ENCODE measurements around the gene COL12A1. TPM values are rescaled to one million over a fixed set of nuclear protein-coding genes. Genes with fewer than 3 reads are reported as not detected.
"Not testable (repeated sequence)": the region's sequence is repeated elsewhere in the genome, so short reads cannot be mapped to it uniquely, and the experiment has no call there.

The COL12A1 gene
- total RNA-seq, 1 donor from 2014 or later: 1.3 TPM

- Mint-ChIP-seq H3K27ac (no peak overlapping the region), H3K4me3 (no peak overlapping the region), H3K36me3 (no peaks in the 10 kb centered on the region), H3K9me3 (no peaks in the 10 kb centered on the region), H3K27me3 (ENCODE audit: insufficient read depth, low read depth) (no peaks in the 10 kb centered on the region), H3K4me1 (no peaks in the 10 kb centered on the region)
- Histone ChIP-seq H3K4me1 (no peaks in the 10 kb centered on the region), H3K36me3 (no peaks in the 10 kb centered on the region), H3K27me3 (peaks cover 12% of the 10 kb centered on the region), H3K9me3 (ENCODE audit: low read depth) (no peaks in the 10 kb centered on the region), H3K4me2 (no peak overlapping the region), H3K9ac (no peak overlapping the region), H2AFZ (replicated peaks) (no peak overlapping the region), H3K27ac (no peak overlapping the region), H3K79me2 (ENCODE audit: low read depth) (no peaks in the 10 kb centered on the region), H3K4me3 (no peak overlapping the region), H4K20me1 (ENCODE audit: low read depth) (no peaks in the 10 kb centered on the region), H3F3A (ENCODE audit: low read depth) (no peaks in the 10 kb centered on the region)
- no peak for TF ChIP-seq EZH2phosphoT487 (IDR thresholded peaks at IDR 0.05)
- no peak for TF ChIP-seq CTCF (IDR thresholded peaks at IDR 0.05)
- TF ChIP-seq EZH2 (IDR thresholded peaks at IDR 0.05): no peak
- DNase-seq (ENCODE audit: low spot score): no peak
Measured at GRCh38 chr6:75196081-75196687, 9.7 kb downstream of the COL12A1 start.

DNA sequence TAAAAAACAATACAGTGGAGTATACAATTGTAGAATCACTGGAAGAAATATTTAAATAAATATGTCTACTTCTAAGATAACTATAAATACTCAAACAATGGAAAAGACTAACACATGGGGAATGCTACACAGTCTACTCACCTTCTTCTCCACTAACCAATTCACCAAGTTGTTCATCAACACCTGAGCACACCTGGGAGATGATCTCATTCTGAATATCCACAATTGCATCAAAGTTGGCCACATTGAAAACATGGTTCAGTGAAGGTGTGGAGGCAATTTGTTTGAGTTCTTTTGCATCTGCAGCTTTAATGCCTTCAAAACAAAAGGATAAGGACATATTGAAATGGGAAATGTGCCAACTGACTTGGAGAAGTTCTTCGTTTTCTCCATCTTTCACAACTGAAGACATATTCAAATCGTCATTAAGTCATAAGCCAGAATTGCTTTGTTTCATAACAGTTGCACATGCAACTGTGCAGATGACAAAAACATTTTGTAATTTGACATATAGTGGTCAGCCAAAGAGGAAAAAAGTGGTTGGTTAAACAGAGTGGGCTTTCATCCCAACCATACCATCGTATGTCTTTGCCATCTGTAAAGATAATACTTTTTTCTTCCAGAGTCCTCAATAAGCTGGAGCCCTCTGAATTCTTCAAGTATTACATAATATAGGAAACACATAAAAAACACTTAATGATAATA lies 17.5 kb downstream of the COL12A1 start:
- no peaks in the 10 kb centered on the region for H3K36me3 Mint-ChIP-seq

DNA sequence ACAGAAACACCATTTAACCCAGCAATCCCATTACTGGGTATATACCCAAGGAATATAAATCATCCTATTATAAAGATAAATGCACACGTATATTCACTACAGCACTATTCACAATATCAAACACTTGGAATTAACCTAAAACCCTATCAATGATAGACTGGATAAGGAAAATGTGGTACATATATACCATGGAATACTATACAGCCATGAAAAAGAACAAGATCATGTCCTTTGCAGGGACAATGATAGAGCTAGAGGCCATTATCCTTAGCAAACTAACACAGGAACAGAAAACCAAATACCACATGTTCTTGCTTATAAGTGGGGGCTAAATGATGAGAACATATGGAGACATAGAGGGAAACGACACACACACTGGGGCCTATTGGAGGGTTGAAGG lies 19.3 kb downstream of the COL12A1 start:
- H3K4me1 ChIP-seq; H3K4me2 ChIP-seq; H3K9ac ChIP-seq; H3K27ac Mint-ChIP-seq; H3K36me3 Mint-ChIP-seq; H3K36me3 ChIP-seq; H2AFZ ChIP-seq (replicated peaks); H3K9me3 Mint-ChIP-seq; H3K4me3 Mint-ChIP-seq; DNase-seq (ENCODE audit: low spot score); H3K9me3 ChIP-seq (ENCODE audit: low read depth); H3K4me3 ChIP-seq; H4K20me1 ChIP-seq (ENCODE audit: low read depth); H3K27me3 ChIP-seq; H3K79me2 ChIP-seq (ENCODE audit: low read depth); H3K27ac ChIP-seq; H3K4me1 Mint-ChIP-seq; H3F3A ChIP-seq (ENCODE audit: low read depth); H3K27me3 Mint-ChIP-seq (ENCODE audit: insufficient read depth, low read depth): not testable (repeated sequence)

More for the DNA sequence above, 17.5 kb downstream of the COL12A1 start:
- Mint-ChIP-seq H3K27me3 (ENCODE audit: insufficient read depth, low read depth) (peaks cover 4% of the 10 kb centered on the region), H3K4me3 (no peak overlapping the region), H3K4me1 (no peaks in the 10 kb centered on the region), H3K9me3 (no peaks in the 10 kb centered on the region), H3K27ac (no peak overlapping the region)
- Histone ChIP-seq H3K4me3 (no peak overlapping the region), H3K79me2 (ENCODE audit: low read depth) (no peaks in the 10 kb centered on the region), H3F3A (ENCODE audit: low read depth) (no peaks in the 10 kb centered on the region), H3K36me3 (no peaks in the 10 kb centered on the region), H3K9ac (no peak overlapping the region), H3K4me1 (no peaks in the 10 kb centered on the region), H3K4me2 (no peak overlapping the region), H2AFZ (replicated peaks) (no peak overlapping the region), H3K27me3 (no peaks in the 10 kb centered on the region), H4K20me1 (ENCODE audit: low read depth) (no peaks in the 10 kb centered on the region), H3K27ac (no peak overlapping the region), H3K9me3 (ENCODE audit: low read depth) (no peaks in the 10 kb centered on the region)
- no peak for DNase-seq (ENCODE audit: low spot score)
- TF ChIP-seq EZH2phosphoT487 (IDR thresholded peaks at IDR 0.05) (no peak), EZH2 (IDR thresholded peaks at IDR 0.05) (no peak), CTCF (IDR thresholded peaks at IDR 0.05) (no peak)

- Histone ChIP-seq H3K79me2 (ENCODE audit: low read depth) (no peaks in the 10 kb centered on the region), H4K20me1 (ENCODE audit: low read depth) (no peaks in the 10 kb centered on the region), H3F3A (ENCODE audit: low read depth) (no peaks in the 10 kb centered on the region), H3K9ac (no peak overlapping the region), H3K9me3 (ENCODE audit: low read depth) (no peaks in the 10 kb centered on the region), H3K4me1 (no peaks in the 10 kb centered on the region), H3K27me3 (no peaks in the 10 kb centered on the region), H3K36me3 (no peaks in the 10 kb centered on the region), H3K27ac (no peak overlapping the region), H3K4me2 (no peak overlapping the region), H2AFZ (replicated peaks) (no peak overlapping the region), H3K4me3 (no peak overlapping the region)
- Mint-ChIP-seq H3K27me3 (ENCODE audit: insufficient read depth, low read depth) (peaks cover 4% of the 10 kb centered on the region), H3K36me3 (no peaks in the 10 kb centered on the region), H3K9me3 (no peaks in the 10 kb centered on the region), H3K27ac (no peak overlapping the region), H3K4me1 (no peaks in the 10 kb centered on the region), H3K4me3 (no peak overlapping the region)
- TF ChIP-seq EZH2phosphoT487 (IDR thresholded peaks at IDR 0.05): no peak
- TF ChIP-seq CTCF (IDR thresholded peaks at IDR 0.05): no peak
- TF ChIP-seq EZH2 (IDR thresholded peaks at IDR 0.05): no peak
- no peak for DNase-seq (ENCODE audit: low spot score)
Measured at GRCh38 chr6:75183099-75183541, 22.7 kb downstream of the COL12A1 start.
